IPS-NIHi11 (cell line): ENCODE measurements around the gene SCCPDH.

Experiments used
- DNase-seq: peaks from one replicate; pipeline ENCODE4 v3.0.0; 2012; ENCODE audit warnings: mixed read lengths, low spot score

The SCCPDH gene

DNA sequence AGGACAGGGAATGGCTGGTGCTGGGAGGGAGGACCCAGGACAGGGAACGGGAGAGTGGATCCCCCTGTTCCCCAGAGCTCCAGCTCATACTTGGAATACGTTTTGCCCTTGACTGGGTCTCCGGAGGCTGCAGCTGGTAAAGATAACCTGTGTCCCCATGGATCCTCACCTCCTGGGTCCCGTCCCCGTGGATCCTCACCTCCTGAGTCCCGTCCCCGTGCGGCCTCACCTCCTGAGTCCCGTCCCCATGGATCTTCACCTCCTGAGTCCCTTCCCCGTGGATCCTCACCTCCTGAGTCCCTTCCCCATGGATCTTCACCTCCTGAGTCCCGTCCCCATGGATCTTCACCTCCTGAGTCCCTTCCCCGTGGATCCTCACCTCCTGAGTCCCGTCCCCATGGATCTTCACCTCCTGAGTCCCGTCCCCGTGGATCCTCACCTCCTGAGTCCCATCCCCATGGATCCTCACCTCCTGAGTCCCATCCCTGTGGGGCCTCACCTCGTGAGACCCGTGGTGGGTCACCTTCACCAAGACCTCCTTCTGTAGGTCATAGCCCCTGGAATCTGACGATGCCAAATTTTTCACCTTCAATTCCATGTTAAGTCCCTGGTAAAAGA lies 61.4 kb downstream of the SCCPDH start:
- DNase-seq, result no peak

DNA sequence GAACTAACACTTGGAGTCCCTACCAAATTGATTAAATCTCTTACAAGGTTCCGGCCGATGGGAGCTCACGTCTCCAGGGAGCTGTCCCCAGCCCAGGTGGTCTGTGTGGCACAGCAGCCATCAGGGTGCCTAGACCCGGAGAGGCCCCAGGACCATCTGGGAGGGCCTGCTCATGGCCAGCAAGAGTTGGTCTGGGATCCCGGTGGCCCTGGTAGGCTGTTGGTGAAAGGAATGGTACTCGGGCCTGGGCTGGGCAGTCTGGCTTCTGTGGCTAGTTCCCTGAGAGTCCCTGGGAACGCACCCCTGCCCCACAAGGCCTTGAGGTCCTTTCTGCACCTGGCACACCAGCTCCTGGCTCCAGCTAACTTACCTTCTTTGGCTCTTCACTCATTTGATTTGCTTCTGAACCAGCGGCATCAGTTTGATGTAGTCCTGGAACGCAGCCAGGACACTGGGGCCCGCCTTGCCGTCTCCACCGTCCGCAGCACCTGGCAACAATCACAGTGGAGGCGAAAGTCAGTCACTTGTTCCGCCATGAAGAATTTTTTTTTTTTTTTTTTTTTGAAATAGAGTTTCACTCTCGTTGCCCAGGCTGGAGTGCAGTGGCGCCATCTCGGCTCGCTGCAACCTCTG lies 62.5 kb downstream of the SCCPDH start:
- peak; percentile 6 for DNase-seq

DNA sequence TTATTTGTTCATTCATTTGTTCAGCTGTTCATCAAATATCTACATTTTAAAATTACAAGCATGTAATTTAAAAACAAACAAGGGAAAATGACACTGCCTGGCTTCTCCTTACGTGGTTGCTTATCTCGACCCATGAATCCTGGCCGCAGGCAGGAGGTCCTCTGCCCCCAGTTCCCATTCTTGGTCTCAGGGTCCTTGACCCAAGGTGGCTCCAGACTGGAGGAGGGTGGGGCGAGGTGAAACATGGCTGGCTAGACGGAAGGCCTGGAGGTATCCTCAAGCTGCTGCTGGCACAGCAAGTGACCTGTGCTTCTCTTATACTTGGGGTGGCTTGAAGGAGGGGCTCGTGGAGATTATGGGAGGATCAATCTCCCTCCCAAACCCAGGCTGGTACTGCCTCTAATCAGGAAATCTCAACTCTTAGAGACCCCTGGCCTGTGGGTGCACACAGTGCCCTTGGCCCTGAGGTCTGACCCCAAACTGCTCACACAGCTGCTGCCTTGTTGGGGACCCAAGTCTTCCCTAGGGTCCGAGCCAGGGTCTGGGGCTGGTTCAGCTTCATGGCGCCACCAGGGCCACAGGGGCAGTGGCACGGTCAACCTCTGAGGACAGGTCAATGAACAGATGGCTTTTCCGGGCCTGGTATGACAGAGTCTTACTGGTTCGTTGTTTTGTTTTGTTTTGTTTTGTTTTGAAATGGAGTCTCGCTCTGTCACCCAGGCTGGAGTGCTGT lies 63.7 kb downstream of the SCCPDH start:
- no peak for DNase-seq

DNA sequence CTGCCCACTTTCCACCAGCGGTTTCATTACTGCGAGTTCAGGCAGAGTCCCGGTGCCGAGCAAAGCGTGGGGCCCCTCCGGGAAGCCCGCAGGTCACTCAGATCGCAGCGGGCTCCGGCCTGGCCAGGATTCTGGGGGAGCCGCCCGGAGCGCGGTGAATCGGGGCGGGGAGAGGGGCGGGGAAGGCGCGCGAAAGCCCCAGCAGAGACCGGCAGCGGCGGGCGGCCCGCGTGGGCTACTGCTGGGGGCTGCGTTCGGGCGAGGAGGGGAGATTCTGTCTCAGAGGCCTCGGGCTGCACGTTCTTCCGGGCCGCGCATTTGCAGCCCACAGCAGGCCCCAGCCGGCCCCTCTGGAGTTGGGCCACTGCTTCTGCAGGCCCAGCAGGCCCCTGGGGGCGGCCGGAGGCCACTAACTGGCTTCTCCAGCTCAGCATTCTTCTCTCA lies 64.7 kb downstream of the SCCPDH start:
- peak; percentile 43 for DNase-seq

DNA sequence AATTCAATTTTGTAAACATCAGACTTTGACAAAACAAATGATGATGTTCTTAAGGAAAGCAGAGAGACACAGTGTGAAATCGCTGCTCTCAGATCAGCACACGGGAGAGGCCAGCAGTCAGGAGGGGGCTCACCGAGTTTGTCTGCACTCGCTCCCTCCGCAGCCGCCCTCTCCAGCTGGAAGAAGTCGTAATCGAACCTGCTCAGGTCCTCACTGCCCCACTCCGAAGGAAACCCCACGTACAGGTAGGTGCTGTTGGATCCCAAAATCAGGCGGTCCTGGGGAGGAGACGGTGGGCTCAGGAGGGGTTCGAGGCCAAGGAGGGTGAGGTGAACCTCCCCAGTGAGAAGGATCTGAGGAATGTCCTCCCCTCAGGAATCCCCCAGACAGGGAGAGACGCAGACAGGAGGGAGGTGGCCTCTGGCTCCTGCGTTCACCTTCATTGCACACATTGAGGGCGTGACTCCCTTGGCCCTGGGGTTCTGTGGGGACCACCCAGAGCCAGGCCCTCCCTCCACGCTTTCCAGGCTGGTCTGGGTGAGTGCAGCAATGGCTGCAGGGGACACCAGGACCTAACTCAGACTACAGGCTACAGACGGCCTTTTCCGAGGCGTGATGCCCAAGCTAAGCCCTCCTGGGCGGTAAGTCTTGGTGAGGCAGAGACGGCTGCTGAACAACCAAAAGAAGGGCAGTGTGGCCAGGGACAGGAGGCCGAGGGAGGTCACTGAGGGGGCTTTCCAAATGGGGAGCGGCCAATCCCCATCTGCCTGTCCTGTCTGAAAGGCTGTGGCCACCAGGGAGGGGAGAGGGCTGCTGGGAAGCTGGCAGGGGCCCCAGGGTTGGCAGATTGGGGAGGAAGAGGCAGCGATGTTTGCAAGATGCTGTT lies 65.5 kb downstream of the SCCPDH start:
- peak; percentile 19 for DNase-seq

DNA sequence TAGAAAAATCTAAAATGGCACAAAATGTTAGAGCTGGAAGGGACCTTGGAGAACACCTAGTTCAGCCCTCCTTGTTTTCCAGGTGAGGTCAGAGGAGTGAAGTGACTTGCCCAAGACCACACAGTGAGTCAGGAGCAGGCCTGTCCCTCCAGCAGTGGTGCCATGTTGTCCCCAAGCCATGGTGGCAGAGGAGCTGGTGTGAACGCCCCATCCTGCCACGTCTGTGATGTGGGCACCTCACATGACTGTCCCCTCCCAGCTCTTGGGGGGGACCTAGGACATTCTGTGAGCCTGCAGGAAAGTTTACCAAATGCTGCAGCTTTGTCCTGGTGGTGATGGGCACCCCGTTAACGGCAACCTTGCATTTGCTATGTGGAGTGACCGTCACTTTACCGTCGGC lies 66.2 kb downstream of the SCCPDH start:
- no peak for DNase-seq

DNA sequence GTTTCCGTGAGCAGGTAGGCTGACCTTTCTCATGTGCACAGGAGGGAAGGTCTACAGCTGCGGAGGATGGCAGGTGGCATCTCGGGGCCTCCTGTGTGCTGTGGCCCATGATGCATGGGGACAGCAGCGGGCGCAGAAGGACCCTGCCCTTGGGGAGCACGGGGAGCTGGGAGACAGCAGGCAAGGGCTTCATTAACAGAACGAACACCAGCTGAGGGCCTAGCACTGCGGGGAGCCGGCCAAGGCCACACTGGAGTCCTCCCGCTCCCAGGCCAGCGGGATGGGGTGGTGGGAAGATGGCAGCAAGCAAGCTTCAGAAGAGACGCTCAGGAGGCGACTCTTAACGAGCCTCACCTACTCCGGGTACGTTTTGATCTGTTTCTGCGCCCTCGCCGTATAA lies 66.6 kb downstream of the SCCPDH start:
- DNase-seq, result no peak

DNA sequence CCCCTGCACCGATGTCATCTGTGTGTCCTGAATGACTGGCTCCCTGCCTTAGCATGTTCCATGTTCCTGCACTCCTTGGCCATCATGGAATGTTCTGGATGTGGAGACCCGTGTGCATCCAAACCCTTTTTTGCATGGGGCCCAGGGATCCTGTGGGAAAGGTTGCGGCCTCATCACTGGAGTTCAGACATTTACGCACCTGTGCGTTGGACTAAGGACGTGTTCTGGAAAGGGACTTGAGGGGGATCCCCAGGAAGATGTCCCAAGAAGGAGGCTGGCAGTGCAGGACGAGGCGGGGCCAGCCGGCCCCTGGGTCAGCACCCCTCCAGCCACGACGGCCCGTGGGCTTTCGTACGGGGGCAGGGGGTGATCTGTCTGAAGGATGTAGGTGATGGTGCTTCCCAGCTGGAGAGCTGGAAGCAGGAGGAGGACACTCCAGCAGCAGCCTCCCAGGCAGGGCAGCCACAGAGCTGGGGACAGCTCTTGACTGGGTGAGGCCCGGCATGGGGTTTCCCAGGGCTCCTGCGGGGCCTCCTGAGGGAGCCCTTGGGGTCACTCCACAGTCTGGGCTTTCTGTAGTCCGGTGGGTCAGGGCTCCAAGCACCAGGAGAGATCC lies 67.2 kb downstream of the SCCPDH start:
- DNase-seq, result peak; percentile 6

DNA sequence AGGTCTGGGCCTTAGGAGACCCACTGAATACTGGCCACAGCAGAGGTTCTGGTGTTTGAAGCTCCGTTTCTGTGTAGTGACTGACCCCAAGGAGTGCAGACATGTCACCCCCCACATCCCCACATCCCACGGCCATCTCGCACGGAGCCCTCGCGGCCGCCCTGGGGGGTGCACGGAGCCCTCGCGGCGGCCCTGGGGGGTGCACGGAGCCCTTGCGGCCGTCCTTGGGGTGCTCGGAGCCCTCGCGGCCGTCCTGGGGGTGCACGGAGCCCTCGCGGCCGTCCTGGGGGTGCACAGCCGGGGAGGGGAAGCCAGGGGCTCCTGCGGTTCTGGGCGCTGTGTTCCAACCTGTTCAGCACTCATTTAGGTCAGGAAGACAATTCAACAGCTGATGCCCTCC lies 68.4 kb downstream of the SCCPDH start:
- no peak for DNase-seq

DNA sequence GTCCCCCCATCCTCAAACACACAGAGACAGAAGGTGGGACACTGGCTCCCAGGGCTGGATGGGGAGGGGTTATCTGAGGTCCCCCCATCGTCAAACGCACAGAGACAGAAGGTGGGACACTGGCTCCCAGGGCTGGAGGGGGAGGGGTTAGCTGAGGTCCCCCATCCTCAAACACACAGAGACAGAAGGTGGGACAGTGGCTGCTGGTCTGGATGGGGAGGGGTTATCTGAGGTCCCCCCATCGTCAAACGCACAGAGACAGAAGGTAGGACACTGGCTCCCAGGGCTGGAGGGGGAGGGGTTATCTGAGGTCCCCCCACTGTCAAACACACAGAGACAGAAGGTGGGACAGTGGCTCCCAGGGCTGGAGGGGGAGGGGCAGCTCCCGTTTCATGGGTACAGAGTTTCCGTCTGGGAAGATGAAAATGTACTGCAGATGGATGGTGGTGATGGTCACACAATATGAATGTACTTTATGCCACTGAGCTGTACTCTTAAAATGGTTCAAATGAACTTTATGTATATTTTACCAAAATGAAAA lies 69.2 kb downstream of the SCCPDH start:
- DNase-seq, result no peak

DNA sequence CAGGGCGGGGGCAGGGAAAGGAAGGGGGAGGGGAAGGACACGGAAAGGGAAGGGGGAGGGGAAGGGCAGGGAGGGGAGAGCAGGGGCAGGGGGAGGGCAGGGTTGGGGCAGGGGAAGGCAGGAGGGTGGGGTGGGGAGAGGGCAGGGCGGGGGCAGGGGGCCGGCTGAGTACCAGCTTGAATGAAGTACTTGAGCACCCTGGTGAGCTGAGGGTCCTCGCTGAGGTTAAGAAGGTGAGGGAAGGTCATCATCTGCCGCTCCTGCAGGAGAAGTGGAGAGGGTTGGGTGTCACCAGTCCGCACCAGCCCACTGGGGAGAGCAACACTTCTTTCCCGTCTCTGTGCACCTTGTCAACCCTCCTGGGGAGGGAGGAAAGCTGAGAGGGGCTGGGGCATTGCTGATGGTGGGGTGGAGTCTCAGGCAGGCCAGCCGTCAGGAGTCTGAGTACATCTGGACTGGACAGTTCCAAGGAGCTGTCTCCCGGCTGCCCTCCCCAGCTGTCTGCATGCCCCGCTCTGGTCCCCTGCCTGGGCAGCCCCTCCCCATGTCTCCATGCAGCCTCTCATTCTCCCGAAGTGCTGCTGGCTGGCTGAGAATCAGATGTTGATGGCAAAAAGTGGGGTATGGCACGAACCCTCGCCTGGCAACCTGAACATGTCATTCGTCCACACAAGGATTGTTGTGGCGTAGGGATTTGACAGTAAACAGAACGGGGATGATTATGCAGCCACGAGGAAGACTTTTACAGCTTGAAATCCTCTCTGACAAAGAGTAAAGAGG lies 70.0 kb downstream of the SCCPDH start:
- peak; percentile 34 for DNase-seq

DNA sequence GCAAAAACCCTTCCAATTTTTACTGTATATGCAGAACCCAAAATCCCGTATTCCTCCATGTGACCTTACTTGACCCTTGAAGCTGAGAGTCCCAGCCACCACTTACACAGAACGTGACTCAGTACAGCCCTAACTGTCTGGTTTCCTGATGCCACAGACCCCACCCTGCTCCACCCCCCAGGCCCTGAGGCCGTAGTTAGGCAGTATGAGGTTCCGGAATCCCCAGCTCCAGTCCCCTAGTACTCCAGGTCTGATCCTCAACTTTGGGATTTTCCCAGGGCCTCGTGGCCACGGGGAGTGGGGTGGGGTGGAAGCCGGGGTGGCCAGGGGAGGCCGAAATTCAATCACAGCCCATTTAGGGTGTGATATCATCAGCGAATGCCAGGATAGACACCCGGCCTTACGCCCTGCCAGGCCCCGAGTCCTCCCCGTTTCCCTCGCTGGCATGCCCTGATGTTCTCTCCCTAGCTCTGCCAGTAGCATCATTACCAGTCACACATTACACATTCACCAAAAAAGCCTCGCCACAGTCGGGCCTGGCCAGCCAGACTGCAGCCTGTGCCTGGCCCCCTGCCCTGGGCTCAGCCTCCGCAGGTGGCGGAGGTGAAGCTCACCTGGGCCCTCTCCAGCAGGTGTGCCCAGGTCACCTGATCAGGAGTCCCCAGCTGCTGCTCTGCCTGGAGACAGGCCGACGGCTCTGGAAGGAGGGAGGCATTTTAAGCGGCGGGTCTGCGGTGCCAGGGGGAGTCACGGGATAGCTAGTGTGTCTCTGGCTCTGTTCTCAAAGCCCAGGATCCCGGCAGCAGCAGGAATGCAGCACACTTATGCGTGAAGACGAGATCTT lies 70.8 kb downstream of the SCCPDH start:
- peak; percentile 53 for DNase-seq

DNA sequence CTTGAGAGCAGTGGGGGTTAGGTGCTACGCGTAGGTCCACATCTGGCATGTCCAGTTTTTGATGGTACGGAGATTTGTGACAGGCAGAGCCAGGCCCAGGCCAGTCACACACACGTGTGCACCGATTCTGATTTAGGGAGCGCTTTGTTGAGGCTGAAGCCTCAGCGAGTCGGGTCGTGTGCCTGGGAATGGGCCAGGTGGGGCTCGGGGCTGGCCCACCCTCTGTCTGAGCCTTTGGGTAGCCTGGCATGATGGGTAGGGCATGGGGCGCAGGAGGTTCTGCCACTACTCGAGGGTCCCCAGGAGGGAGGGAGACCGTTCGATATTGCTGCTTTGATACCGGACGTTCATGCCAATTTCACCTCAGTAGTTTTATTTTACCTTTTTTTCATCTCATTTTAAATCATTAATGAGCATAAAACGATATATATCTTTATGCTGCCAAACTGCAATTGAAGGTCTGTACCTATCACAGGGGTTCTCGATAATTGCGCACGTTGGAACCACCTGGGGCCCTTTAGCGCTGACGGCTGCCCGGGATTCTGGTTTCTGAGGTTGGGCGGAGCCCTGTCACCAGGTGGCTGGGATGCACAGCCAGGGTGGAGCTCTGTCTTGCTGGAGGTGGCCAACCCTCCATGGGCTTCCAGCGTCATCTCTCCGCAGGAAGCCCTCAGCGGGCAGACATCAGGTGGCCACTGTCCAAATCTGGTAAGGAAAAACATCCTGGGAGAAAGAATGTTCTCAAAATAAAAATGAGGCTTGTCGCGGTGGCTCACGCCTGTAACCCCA lies 71.9 kb downstream of the SCCPDH start:
- no peak for DNase-seq

DNA sequence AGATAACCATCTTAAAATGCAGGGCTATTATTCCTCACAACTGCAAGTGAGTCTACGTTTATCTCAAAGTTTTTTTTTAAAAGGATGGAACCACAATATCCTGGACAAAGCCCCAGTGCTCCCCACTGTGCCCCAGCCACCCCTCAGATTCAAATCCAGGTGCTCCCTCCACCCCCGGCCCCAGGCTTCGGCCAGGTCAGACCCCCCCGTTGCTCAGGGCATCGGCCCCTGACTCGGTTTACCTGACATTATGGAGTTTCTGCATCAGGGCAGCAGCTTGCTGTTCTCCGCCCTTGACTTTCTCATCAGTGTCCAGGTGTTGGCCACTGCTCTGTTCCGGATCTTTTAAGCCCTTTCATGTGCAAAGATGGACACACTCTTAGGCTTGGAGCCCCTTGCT lies 72.9 kb downstream of the SCCPDH start:
- no peak for DNase-seq

DNA sequence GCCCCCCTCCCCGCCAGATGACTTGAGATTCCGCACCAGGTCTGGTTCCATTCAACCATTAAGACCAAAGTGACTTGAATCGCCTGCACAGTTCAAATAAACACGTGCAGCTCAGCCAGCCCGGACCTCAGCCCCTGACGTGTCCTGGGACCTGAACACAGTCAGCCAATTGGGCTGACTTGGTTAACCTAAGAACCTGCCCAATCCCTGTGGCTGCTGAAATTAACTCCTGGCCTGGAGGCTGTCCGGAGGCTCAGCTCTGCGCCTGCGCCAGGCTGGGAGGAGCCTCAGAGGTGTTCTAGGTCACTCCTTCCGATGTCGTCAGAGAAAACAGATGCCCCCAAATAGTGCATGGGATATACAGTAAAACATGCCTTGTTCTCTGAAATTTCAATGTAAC lies 73.4 kb downstream of the SCCPDH start:
- no peak for DNase-seq

DNA sequence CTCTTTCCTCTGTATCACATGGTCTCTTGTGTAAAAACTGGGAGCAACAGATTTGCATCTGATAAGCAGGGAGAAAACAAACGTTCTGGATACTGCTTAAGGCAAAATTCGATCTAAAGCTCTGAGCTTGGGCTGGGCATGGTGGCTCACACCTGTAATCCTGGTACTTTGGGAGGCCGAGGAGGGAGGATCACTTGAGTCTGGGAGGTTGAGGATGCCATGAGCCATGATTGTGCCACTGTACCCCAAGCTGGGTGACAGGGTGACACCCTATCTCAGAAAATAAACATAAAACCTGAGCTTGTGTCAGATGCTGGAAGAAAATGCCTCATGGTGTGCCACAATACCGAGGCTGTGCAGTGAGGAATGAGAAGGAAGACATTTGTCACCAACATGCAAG lies 73.9 kb downstream of the SCCPDH start:
- no peak for DNase-seq

DNA sequence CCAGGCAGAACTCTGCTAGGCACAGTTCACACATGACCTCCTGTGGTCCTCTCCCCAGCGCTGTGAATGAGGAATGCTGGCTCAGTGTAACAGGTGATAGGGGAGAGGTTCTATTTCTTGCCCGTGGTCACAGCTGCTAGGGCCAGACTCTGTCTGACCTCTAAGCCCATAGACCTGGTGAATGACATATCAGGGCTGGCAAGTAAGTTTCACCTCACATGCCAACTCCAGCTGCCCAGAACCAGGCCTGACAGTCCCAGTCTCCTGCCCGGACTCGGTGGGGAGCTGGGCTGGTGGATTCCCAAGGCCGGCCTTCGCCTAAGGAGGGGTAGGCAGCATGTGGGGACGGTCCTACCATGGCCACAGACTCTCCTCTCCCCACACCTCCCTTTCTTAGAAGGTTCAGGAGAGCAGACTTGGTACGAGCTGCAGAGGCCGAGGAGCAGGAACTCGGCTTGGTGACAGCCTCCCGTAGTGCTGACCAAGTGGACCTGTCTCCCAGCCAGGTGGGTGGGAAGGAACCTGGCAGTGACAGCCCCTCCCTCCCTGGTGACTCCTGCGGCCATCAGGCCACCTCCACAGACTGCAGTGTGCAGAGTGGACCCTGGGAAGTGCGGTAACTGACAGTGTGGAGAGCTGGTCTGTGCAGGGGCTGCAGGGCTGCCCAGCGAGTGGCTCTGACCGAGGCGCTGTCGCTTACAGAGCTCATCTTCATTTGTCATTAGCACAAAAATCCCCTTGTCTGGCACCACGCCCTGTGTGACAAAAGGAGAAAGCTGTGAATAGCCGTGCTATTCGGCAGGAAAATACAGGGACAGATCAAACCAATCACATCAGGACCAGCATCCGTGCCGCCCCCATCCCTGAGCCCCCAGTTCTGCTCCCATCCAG lies 74.6 kb downstream of the SCCPDH start:
- no peak for DNase-seq

DNA sequence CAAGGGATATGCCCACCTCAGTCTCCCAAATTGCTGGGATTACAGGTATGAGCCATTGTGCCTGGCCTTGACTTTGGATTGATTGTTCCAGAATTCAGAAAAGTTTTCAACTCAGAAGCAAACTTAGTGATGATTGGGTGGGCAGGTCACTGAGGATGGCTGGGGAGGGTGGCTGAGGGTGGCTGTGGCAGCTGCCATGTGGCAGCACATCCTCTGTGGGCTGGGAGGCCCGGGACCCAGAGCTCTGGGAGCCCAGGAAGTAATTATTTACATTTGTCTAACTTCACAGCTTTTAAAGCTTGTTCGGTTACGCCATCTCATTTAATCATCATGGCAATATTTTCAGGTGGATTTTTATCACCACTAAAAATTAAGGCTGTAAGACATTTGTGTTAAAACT lies 76.1 kb downstream of the SCCPDH start:
- DNase-seq, result no peak
